ENCODE results near the gene MACROH2A2.

DNA sequence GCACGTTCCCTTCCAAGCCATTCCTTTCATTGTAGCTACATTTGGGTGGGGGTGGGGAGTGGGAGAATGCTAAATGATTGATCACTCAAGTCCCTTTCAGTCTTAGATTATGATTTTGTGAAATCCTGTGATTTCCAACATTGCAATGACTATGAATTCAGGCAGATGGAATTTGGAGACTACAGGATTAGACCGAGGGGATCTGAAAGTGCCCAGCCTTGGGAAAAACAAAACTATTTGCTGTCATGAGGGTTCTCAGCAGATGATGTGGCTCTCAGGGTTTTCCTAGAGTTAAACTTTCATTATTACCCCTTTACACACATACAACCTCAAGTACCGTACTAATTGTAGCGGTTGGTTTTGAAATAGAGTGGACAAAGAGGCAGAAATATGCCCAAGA, 4.7 kb downstream of the MACROH2A2 start:
- TF ChIP-seq EZH2 (IDR thresholded peaks at IDR 0.05) (no peak), POLR2AphosphoS5 (IDR thresholded peaks at IDR 0.05; ENCODE audit: borderline replicate concordance, low read depth, low read length) (no peak)

All from SK-N-MC (cell line).